NOMO-1 treated with dmso at 0.1 percent for 144 hours (cell line): ENCODE data around the gene BCAS3.

Source experiments
- DNase-seq: peaks from one replicate; lab custom pipeline; 2025; ENCODE audit not compliant: unreplicated experiment; lab: John Stamatoyannopoulos, UW

BCAS3 gene

DNA sequence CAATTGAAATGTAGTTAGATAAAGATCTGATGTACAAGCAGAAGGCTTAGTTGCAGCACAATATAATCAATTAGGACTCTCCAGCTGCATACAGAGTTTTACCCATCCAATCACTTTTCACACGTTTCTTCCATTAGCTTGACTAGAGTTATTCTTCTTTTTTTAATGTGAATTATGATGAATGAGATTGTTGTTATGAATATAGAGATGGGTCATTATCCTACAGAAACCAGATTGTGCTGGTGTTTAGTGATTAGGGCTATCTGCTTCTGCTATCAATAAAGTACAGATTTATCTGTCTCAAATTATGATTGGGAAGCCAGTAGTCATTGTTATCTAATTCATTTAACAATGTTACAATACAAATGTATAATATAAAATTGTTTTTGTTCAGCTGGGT, 500.6 kb downstream of the BCAS3 start:
- no peak for DNase-seq

DNA sequence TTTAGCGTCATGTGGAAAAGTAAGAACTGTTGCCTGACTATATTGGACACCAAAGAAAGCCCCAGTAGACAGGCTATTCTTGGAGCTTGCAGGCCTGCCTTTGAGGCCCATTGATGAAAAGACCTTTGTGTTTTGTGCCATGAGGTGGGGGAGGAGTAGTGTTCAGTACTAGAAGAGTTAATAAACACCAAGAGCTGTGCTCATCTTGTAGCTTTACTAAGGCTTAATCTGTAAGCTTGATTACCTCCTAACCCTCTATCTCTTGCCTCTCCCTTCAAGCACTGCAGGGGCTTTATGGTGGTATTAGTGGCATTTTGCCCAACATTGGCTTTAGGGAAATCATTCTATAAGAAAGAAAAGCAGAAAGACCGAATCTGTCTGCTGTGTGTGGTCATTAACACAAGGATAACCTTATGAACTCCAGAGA, 501.7 kb downstream of the BCAS3 start:
- DNase-seq: no peak

DNA sequence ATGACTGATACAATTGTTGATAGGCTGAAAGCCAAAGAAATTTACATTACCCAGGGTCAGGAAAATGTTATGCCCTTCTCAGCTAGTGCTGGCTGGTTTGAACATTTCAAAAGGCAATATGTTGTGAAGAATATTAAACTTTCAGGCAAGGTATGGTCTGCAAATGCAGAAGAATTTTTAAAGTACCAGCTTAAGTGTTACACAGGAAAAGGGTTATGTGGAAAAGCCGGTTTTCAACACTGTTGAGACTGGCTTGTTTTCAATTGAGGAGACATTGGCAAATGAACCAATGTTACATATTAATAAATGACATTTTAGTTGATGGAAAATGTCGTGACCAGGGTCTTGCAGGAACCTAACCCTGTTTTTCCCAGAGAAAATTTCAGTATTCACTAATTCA, 506.1 kb downstream of the BCAS3 start:
- DNase-seq: no peak

DNA sequence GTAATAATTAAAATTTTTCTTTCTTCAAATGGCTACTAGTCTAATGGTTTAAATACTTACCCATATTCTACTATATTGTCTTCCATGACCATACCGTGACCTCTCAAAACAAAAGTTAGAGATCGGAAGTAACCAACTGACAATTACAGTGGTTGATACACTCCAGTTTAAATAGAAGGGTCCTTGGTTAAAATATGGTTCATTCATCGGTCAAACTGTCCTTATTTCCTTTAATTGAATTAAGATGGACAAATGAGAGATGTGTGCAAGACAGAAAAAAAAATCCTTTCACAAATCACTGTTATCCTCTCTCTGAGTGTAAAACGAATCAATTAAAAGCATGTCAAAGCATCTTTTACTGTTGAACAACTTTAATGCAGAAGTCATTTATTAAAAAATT, 507.7 kb downstream of the BCAS3 start:
- no peak for DNase-seq

DNA sequence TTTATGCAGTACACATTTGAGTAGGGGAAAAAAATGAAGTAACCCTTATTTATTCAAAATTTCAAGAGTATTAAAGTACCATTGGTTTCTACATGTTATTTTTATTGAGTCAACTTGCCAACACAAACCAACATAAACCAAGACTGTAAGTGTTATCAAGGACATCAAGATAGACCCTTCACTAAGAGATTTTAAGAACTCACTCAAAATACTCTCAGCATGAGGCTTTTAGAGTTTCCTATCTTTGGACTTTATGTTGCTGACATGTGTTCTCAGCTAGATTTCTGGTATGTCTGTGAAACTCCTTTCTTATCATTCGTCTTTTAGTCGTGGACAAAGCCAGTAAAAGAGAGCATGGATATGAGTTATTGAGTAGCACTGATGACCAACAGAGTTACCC, 509.4 kb downstream of the BCAS3 start:
- no peak for DNase-seq

DNA sequence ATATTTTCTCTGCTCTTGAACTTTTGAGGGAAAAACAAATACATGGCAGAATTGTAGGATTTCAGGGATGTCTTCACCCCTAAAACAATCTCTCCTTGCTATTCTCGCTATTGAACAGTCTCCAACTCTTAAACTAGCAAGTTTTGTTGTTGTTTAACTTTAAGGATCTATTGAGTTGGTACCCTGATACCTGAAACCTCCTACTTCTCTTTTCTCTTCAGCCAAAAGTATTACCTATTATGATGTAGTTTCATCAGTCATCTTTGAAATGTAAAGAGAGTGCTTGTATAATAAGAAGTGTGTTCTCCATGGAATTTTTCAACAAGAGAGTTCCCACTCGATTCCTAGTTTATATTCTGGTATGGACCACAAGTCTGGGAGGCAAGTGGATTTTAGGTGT, 510.4 kb downstream of the BCAS3 start:
- DNase-seq: no peak

DNA sequence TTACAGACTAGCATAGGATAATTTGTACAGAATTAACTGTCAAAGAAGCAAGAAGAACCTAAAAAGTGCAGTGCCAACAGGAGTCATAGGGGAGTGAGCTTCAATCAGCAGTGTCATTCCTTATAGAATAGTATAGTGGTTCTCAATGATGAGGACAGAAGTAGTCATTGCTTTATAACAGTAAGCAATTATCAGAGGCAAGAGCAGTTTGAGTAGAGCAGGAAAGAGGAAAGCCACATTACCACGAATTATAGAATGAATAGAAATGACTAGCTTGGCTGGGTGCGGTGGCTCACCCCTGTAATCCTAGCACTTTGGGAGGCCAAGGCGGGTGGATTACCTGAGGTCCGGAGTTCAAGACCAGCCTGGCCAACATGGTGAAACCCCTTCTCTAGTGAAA, 512.3 kb downstream of the BCAS3 start:
- DNase-seq: no peak

DNA sequence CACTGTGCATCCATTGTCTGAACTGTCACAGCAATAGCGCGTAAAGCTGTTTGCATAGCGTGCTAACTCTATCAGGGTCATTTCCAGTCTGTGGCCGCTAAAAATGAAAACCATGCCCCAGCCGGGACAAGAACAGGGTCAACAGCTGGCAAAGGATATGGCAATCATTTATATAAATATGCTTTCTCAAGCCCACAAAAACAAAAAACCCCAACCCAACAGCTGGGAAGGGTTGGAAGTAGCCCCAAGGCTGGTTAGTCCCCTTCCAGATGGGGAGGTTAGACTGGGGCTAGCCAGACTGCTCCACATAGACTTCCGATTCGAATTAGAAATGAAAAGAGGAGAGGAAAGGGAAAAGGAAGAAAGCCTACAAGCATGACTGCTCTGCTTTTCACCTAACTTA, 518.7 kb downstream of the BCAS3 start:
- DNase-seq: no peak

DNA sequence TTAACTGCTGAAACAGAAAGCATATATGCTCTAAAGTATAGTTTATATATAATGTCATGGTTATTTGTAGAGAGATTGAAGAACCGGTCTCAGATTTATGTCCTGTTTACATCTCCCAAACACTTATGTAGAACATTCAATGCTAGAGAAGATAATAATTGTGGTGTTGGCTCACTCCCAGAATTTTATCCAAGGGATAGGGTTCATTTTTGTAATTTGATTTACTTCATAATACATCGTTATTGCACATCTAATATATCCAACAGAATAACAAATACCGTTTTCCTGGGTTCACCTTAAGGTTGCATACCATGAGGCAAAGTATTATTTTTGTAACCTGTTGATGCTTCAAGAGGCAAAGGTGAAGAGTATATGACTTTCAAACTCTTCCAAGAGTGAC, 519.1 kb downstream of the BCAS3 start:
- no peak for DNase-seq

DNA sequence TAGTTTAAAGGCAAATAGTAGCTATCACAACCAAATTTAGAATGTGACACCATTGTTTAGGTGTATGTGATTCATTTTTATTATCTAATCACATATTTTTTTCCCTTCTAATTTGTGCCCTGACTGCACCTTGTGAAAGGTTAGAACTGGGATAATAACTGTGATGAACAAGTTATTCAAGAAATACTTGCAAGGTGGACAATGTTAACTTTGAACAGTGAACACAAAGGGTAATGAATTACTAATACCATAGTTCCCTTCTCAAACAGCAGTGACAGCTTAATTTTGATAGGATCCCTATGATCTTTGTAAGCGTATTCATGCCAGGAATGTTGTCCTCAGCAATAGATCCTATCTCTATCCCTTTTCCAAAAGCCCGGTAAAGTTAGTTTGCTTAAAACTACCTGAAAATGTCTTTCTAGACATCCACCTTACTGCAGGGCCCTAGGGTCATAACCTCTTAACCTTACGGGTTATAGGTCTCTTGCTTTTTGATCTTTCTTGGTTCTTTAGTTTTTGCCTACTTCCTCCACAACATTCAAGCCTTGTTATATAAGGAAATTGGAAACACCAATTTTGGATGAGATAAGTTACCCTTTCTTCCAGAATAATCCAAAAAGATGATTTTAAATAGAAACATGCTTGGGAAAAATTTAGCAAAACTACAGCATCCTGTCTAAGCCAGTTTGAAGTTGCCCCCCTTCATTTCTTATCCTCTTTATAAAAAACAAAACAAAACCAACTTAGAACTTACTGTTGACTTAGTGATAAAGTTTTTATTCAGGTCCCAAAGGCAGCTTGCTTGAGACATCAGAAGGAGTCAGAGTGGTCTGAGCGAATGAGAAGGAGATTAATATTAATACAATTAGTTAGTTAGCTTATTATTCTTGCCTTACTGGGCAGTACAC, 522.0 kb downstream of the BCAS3 start:
- DNase-seq: no peak

DNA sequence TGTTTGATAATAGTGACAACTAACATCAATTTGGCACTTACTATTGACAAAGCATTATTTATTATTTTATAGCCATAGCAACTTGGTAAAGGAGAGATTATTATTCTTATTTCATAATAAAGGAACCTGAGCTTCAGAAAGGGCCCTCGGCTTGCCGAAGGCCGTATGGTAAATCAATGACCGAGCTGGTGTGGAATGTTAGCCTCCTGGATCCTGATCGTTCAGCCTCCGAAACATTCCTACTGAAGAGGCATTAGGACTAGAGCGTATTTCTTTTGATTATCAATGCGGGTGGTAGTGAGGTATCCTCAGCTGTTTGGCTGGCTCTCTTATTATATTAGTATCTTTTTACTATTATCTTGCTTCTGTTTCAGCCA, 522.7 kb downstream of the BCAS3 start:
- no peak for DNase-seq

DNA sequence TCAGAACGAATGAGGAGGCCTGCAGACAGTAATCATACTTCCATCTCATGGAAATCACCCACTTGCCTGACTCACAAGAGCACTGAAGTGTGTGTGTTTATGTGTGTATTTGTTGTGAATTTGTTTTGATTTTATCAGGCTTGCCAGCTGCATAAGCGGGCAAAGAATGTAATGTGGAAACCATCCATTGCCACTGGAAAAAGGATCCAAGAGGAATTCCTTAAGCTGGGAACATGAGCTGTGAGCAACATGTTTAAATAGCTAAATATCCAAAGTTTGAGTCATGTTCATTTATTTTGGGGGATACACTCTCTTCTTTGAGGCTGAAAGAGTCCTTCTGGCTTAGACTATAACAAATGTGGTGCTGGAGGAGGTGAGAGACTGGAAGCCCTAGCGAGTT, 523.6 kb downstream of the BCAS3 start:
- DNase-seq: no peak

DNA sequence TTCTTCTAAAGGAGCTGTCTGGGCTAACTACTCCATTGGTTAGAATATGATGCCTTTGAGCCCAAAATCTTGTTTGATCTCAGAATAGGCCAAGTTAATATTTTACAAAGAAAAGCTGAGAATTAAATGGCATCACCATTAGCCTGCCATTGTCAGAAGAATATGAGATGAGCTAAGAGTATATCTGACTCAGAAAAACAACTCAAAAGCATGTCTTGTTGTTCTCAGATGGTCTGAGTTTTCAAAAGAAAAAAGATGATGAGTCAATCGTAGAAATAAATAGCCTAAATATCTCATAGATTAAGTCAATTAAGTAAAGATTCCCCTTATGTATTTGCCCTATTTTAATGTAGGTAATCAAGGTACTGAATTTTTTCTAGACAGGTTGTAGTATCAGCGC, 524.9 kb downstream of the BCAS3 start:
- no peak for DNase-seq

DNA sequence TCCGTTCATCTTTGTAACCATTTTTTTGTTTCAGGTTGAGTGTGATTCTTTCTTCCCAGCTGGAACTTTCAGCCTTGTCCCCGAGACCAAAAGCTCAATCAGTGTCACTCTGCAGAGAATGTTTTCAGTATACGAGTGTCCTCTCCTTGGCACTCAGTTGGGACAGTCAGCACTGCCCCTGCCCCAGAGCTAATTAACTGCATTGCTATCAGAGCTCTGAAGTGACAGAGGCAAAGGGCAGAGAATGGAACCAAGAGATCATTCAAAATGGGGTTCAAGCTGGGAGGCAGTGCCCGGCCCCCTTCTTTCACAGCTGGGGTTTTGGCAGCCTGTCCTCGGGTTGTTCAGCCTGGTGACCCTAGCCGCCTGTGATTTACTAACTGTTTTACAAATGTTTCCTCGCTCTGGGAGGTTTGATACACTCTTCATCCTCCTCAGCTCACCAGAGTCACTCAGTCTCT, 526.0 kb downstream of the BCAS3 start:
- DNase-seq: no peak

DNA sequence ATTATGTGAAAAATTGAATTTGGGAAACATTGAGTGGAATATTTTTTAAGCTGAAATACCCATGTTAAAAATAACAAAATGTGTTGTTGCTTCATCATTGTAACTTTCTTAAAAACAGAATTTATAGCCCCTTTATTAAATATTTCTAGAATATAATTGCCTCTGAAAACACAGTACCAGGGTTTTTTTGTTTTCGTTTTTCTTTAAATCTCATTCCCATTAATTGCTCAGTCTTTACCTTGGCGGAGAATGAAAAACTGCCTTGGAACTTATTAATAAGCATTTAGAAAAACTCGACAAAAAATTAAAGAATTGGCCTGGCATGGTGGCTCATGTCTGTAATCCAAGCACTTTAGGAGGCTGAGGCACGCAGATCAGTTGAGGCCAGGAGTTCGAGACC, 526.8 kb downstream of the BCAS3 start:
- no peak for DNase-seq

DNA sequence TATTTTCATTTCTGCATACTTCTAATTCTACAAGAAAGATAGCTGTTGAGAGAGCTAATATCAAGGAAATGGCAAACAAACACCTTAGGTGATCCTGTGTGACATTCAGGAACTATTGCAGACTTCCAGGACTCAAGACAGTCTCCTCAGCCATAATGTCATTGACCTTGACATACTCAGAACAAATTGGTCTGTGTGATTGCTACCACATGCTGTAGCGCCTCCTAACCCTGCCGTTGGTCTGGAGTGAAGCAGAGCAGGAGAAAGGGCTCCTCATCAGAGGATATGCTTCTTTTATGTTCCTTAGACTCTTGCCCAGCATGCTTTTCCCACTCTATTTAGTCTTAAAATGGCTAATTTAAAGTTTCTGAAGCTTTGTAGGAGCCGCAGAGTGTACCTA, 527.8 kb downstream of the BCAS3 start:
- no peak for DNase-seq

DNA sequence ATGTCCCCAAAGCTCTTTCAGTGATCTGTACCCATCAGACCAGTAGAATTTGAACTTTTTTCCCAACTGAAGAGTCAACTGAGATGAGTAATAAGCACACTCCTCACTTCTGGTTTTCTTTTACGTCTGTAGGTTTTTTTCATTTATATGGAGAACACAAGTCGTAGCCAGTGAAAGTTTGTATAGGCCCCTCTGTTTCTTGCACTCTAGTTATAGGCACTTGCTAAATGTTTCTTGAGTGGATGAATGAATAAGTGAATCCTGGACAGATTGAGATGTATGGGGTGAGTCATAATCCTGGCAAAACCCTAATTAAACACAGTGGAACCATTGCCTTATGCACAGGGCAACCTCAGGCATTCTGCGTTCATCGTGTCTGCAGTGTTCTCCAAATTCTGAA, 528.3 kb downstream of the BCAS3 start:
- DNase-seq: no peak

DNA sequence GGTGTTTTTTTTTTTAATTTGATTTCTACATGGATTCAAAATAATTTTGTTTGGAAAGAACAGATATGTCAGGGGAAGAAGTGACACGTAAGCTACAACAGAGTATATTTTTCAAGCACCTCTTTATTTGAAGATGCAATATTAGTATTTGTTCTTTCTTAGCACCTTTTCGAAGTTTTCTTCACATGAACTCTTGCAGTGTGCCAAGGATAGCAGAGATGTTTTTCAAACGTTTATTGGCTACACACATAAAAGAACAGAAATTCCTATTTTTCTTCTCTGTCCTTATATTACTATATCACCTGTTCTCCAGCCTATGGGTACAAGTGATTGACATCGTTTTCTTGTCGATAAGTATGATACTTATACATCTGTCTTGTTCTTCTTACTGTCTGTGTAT, 529.3 kb downstream of the BCAS3 start:
- no peak for DNase-seq

DNA sequence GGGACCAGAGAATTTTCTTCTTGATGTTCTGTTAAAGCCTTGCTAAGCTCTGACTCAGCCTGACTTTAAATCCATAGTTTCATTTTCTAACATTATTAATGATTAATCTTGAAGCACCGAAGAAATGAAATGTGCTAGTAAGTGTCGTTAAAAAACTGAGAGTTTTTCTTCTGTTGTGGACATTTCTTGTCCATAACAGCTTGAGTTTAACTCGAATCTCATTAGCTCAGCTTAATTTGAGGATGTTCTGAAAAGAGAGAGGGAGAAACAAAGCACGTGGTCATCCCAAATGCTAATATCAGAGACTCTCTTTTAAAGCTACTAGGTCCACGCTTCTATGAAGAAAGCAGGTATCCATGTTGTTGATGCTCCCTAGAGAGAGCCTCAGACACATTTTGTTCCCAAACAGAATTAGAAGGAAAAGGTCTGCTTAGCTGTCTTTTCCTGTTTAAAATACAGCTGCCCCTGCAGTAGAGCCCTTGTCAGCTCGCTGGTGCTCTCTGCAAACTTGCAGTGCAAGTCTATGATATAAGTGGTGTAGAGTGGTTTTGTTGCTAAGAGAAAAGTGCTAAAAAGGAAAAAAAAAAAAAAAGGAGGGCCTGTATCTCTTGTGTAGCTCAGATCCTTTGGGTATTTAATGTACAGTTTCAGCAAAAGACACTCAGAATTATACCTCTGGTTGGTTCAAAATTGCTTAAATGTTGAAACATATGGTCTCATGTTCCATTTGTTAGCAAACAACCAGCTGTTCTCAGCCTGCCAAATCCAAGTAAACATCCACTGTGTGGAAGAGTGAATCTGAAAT, 530.9 kb downstream of the BCAS3 start:
- no peak for DNase-seq

DNA sequence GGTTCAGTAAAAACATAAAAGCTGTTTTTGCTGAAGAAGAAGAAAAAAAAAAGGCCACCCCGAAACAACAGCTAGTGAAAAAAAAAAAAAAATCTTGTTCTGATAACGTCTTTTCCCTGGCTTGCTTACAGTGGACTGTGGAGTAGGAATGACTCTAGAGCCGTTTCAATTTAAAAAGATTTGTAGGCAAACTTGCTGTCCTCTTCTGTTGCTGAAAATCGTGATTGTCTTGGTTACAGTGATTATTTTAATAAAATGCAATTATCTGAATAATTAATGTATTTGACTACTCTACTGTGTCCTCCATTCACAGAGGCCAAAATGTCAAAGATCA, 531.4 kb downstream of the BCAS3 start:
- DNase-seq: no peak

DNA sequence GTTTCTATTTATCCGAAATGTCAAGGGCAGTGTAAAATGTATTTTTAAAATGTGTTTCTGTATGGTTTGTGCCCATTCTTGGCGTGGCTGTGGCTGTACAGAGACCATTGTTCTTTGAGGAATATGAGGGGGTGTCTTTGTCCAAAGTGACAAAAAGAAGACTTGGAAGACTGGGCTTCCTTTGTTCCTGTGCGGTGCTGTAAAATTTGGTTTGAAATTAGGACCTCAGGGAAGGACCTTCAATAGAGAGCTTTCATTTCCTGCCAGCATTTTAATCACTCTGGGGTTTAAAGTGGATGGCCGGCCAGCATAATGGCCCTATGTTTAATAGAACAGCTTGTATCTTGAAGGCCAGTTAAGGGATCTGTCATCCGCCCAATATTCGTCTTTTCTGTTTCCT, 531.9 kb downstream of the BCAS3 start:
- no peak for DNase-seq

DNA sequence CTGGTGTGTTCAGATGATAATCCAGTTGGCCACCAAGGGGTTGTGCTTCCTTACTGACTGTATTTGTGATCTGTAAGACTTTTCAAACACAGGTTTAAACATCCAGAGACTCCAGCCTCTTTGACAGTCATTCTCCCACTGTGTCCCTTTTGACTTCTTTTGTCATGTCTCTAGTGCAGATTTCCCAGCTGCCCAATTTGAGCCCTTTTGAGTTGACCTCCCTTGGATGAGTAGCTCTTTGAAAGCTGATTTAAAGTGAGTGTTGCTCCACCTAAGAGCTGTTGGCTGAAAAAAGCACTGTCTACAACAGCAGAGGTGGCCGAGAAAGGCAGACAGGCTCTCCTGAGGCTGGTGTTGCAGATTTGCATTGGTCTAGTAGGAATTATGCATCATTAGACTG, 533.6 kb downstream of the BCAS3 start:
- no peak for DNase-seq
